Neural progenitor cell (in vitro differentiated cells): Measurements from ENCODE around the gene FOXK1. TPM values are rescaled to one million over a fixed set of nuclear protein-coding genes. Genes with fewer than 3 reads are reported as not detected.

Experiments used
- DNase-seq: peaks from one replicate; pipeline ENCODE4 v3.0.0-alpha.2; 2016; ENCODE audit warnings: low spot score
- H2AFZ ChIP-seq: fragments of 200-600 bp; sonication (generic); replicated peaks from 2 replicates; pipeline ENCODE4 v1.6.1; 2016; ENCODE audit warnings: antibody characterized with exemption
- H3F3A ChIP-seq: fragments of 200-600 bp; sonication (generic); 2 replicates; pipeline ENCODE4 v1.6.1; 2016; ENCODE audit warnings: antibody characterized with exemption, low read depth
- H3K27ac ChIP-seq: fragments of 200-600 bp; sonication (generic); 2 replicates; pipeline ENCODE4 v1.5.1; 2016; ENCODE audit warnings: mild to moderate bottlenecking
- H3K27me3 ChIP-seq: fragments of 200-600 bp; sonication (generic); 2 replicates; pipeline ENCODE4 v1.6.1; 2016; ENCODE audit warnings: mild to moderate bottlenecking, moderate library complexity
- H3K36me3 ChIP-seq: fragments of 200-600 bp; sonication (generic); 2 replicates; pipeline ENCODE4 v1.5.1; 2016
- H3K4me1 ChIP-seq: fragments of 200-600 bp; sonication (generic); 2 replicates; pipeline ENCODE4 v1.6.1; 2016; ENCODE audit warnings: mixed run types
- H3K4me2 ChIP-seq: fragments of 200-600 bp; sonication (generic); 2 replicates; pipeline ENCODE4 v1.6.1; 2016
- H3K4me3 ChIP-seq: fragments of 200-600 bp; sonication (generic); 2 replicates; pipeline ENCODE4 v1.5.1; 2016
- H3K79me2 ChIP-seq: fragments of 200-600 bp; sonication (generic); 2 replicates; pipeline ENCODE4 v1.6.1; 2016; ENCODE audit warnings: low read depth
- H3K9ac ChIP-seq: fragments of 200-600 bp; sonication (generic); 2 replicates; pipeline ENCODE4 v1.6.1; 2016
- H3K9me3 ChIP-seq: fragments of 200-600 bp; sonication (generic); 2 replicates; pipeline ENCODE4 v1.5.1; 2016; ENCODE audit warnings: low read depth
- H4K20me1 ChIP-seq: fragments of 200-600 bp; sonication (generic); 2 replicates; pipeline ENCODE4 v1.6.1; 2016; ENCODE audit warnings: low read depth
- H3K27ac Mint-ChIP-seq: 3 replicates; pipeline ENCODE4 v1.8.0; 2021; ENCODE audit warnings: mixed read lengths
- H3K27me3 Mint-ChIP-seq: 2 replicates; pipeline ENCODE4 v1.8.0; 2022; ENCODE audit warnings: low read depth, mild to moderate bottlenecking, inconsistent platforms, moderate library complexity, mixed read lengths; ENCODE audit not compliant: insufficient read depth
- H3K36me3 Mint-ChIP-seq: 3 replicates; pipeline ENCODE4 v1.8.0; 2021; ENCODE audit warnings: mixed read lengths
- H3K4me1 Mint-ChIP-seq: 3 replicates; pipeline ENCODE4 v1.8.0; 2021; ENCODE audit warnings: mixed read lengths
- H3K4me3 Mint-ChIP-seq: 3 replicates; pipeline ENCODE4 v1.8.0; 2021; ENCODE audit warnings: mild to moderate bottlenecking, moderate library complexity, mixed read lengths
- H3K9me3 Mint-ChIP-seq: 3 replicates; pipeline ENCODE4 v1.8.0; 2020; ENCODE audit warnings: mixed read lengths
- EZH2 ChIP-seq: fragments of 200-600 bp; sonication (generic); IDR thresholded peaks from 2 replicates; pipeline ENCODE4 v1.6.1; 2017; ENCODE audit warnings: antibody characterized with exemption, mild to moderate bottlenecking, moderate library complexity
- EZH2phosphoT487 ChIP-seq: fragments of 200-600 bp; sonication (generic); IDR thresholded peaks from 2 replicates; pipeline ENCODE4 v1.6.1; 2017; ENCODE audit warnings: antibody characterized with exemption
- total RNA-seq: library from RNA; depleted of rRNA; stranded (reverse); fragments of >200 nt; gene quantifications from 2 replicates; pipeline ENCODE4 v1.2.3, GENCODE V29; 2015; ENCODE audit warnings: low replicate concordance
- TF ChIP-seq, protein P1 (sequence below): fragments of 200-600 bp; sonication (generic); IDR thresholded peaks from 2 replicates; pipeline ENCODE4 v1.5.1; 2017; ENCODE audit warnings: antibody characterized with exemption, mild to moderate bottlenecking

The FOXK1 gene
- total RNA-seq, 1 donor from 2014 or later: 11.1 TPM

- Mint-ChIP-seq H3K4me1 (no peaks in the 10 kb centered on the region), H3K27ac (no peak overlapping the region), H3K9me3 (no peaks in the 10 kb centered on the region), H3K4me3 (no peak overlapping the region), H3K36me3 (peaks cover 15% of the 10 kb centered on the region), H3K27me3 (peaks cover 8% of the 10 kb centered on the region)
- DNase-seq: no peak
- Histone ChIP-seq H3K9me3 (no peaks in the 10 kb centered on the region), H3K4me2 (no peak overlapping the region), H3F3A (no peaks in the 10 kb centered on the region), H3K36me3 (no peaks in the 10 kb centered on the region), H3K27ac (no peak overlapping the region), H3K4me1 (no peaks in the 10 kb centered on the region), H2AFZ (no peak overlapping the region), H4K20me1 (peaks cover 4% of the 10 kb centered on the region), H3K79me2 (no peaks in the 10 kb centered on the region), H3K4me3 (no peak overlapping the region), H3K9ac (no peak overlapping the region), H3K27me3 (no peaks in the 10 kb centered on the region)
- TF ChIP-seq, protein P1, sequence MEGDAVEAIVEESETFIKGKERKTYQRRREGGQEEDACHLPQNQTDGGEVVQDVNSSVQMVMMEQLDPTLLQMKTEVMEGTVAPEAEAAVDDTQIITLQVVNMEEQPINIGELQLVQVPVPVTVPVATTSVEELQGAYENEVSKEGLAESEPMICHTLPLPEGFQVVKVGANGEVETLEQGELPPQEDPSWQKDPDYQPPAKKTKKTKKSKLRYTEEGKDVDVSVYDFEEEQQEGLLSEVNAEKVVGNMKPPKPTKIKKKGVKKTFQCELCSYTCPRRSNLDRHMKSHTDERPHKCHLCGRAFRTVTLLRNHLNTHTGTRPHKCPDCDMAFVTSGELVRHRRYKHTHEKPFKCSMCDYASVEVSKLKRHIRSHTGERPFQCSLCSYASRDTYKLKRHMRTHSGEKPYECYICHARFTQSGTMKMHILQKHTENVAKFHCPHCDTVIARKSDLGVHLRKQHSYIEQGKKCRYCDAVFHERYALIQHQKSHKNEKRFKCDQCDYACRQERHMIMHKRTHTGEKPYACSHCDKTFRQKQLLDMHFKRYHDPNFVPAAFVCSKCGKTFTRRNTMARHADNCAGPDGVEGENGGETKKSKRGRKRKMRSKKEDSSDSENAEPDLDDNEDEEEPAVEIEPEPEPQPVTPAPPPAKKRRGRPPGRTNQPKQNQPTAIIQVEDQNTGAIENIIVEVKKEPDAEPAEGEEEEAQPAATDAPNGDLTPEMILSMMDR: no peak
- TF ChIP-seq EZH2phosphoT487 (no peak), EZH2 (no peak)
Measured at GRCh38 chr7:4763794-4764185, 81.7 kb downstream of the FOXK1 start.

GRCh38 chr7:4764402-4765007 is 82.4 kb downstream of the FOXK1 start:
- Histone ChIP-seq H3K4me1 (no peaks in the 10 kb centered on the region), H3F3A (no peaks in the 10 kb centered on the region), H3K4me2 (no peak overlapping the region), H3K27ac (no peak overlapping the region), H3K9me3 (no peaks in the 10 kb centered on the region), H3K79me2 (no peaks in the 10 kb centered on the region), H4K20me1 (peaks cover 4% of the 10 kb centered on the region), H3K9ac (no peak overlapping the region), H3K27me3 (no peaks in the 10 kb centered on the region), H3K36me3 (no peaks in the 10 kb centered on the region), H3K4me3 (no peak overlapping the region), H2AFZ (no peak overlapping the region)
- no peak for DNase-seq
- Mint-ChIP-seq H3K36me3 (peaks cover 15% of the 10 kb centered on the region), H3K4me3 (no peak overlapping the region), H3K4me1 (no peaks in the 10 kb centered on the region), H3K27me3 (peaks cover 8% of the 10 kb centered on the region), H3K27ac (no peak overlapping the region), H3K9me3 (no peaks in the 10 kb centered on the region)
- TF ChIP-seq, protein P1: no peak
- TF ChIP-seq EZH2 (no peak), EZH2phosphoT487 (no peak)

- Histone ChIP-seq H3K27ac (no peak overlapping the region), H3K36me3 (no peaks in the 10 kb centered on the region), H4K20me1 (peaks cover 4% of the 10 kb centered on the region), H3K4me2 (no peak overlapping the region), H3K4me3 (no peak overlapping the region), H3K79me2 (no peaks in the 10 kb centered on the region), H3K9me3 (no peaks in the 10 kb centered on the region), H3K27me3 (no peaks in the 10 kb centered on the region), H2AFZ (no peak overlapping the region), H3K9ac (no peak overlapping the region), H3F3A (no peaks in the 10 kb centered on the region), H3K4me1 (no peaks in the 10 kb centered on the region)
- no peak overlapping the region for H3K27ac Mint-ChIP-seq
- H3K27me3 Mint-ChIP-seq: peaks cover 10% of the 10 kb centered on the region
- no peaks in the 10 kb centered on the region for H3K9me3 Mint-ChIP-seq
- no peak for TF ChIP-seq EZH2
- TF ChIP-seq EZH2phosphoT487: no peak
- TF ChIP-seq, protein P1: peak; percentile 54
- peak; percentile 32 for DNase-seq
- no peak overlapping the region for H3K4me3 Mint-ChIP-seq
- no peaks in the 10 kb centered on the region for H3K4me1 Mint-ChIP-seq
- H3K36me3 Mint-ChIP-seq: peaks cover 12% of the 10 kb centered on the region
Measured at GRCh38 chr7:4765776-4766490, 83.8 kb downstream of the FOXK1 start.
